Measurements from ENCODE around the gene PSMB3.
"Not testable (repeated sequence)": the region's sequence is repeated elsewhere in the genome, so short reads cannot be mapped to it uniquely, and the experiment has no call there.

The PSMB3 gene

DNA sequence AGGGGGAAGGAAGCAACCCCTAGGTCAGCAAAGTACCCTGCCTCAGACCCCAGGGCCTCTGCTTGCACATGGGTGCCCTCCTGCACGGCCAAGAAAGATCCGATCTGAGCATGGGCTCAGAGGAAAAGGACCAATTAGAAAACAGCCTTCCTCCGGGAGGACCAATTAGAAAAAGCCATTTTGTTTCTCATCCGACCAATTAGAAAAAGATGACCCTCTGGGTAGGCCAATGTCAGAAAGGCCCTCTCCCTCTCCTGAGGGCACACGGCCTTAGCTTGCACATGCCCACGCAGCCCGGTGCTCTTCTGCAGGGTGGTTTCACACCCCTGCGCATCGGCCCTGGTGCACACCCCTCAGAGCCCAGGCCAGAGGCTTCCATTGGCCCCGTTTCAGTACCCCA, 27.5 kb upstream of the PSMB3 start:
- TF ChIP-seq, protein P1, sequence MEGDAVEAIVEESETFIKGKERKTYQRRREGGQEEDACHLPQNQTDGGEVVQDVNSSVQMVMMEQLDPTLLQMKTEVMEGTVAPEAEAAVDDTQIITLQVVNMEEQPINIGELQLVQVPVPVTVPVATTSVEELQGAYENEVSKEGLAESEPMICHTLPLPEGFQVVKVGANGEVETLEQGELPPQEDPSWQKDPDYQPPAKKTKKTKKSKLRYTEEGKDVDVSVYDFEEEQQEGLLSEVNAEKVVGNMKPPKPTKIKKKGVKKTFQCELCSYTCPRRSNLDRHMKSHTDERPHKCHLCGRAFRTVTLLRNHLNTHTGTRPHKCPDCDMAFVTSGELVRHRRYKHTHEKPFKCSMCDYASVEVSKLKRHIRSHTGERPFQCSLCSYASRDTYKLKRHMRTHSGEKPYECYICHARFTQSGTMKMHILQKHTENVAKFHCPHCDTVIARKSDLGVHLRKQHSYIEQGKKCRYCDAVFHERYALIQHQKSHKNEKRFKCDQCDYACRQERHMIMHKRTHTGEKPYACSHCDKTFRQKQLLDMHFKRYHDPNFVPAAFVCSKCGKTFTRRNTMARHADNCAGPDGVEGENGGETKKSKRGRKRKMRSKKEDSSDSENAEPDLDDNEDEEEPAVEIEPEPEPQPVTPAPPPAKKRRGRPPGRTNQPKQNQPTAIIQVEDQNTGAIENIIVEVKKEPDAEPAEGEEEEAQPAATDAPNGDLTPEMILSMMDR (IDR thresholded peaks at IDR 0.05; ENCODE audit: insufficient read depth, low read depth, low read length, missing control alignments) = no peak
- H3K4me3 ChIP-seq (ENCODE audit: low read depth, low read length) = no peak overlapping the region
- no peak for DNase-seq (ENCODE audit: low read depth)

GRCh38 chr17:38726145-38726544, 26.4 kb upstream of the PSMB3 start:
- not testable (repeated sequence) for H3K4me3 ChIP-seq (ENCODE audit: low read depth, low read length); DNase-seq (ENCODE audit: low read depth)

GRCh38 chr17:38727736-38728135, 24.8 kb upstream of the PSMB3 start:
- DNase-seq (ENCODE audit: low read depth) = peak; percentile 39
- no peak overlapping the region for H3K4me3 ChIP-seq (ENCODE audit: low read depth, low read length)
- TF ChIP-seq, protein P1 (IDR thresholded peaks at IDR 0.05; ENCODE audit: insufficient read depth, low read depth, low read length, missing control alignments) = no peak

- no peak overlapping the region for H3K4me3 ChIP-seq (ENCODE audit: low read depth, low read length)
- DNase-seq (ENCODE audit: low read depth) = peak; percentile 83
- TF ChIP-seq, protein P1 (IDR thresholded peaks at IDR 0.05; ENCODE audit: insufficient read depth, low read depth, low read length, missing control alignments) = no peak
These were observed 24.2 kb upstream of the PSMB3 start for GRCh38 chr17:38728290-38728831.

GRCh38 chr17:38729368-38729885, 23.1 kb upstream of the PSMB3 start:
- TF ChIP-seq, protein P1 (IDR thresholded peaks at IDR 0.05; ENCODE audit: insufficient read depth, low read depth, low read length, missing control alignments) = no peak
- H3K4me3 ChIP-seq (ENCODE audit: low read depth, low read length) = peak overlapping the region; percentile 56
- DNase-seq (ENCODE audit: low read depth) = no peak

- TF ChIP-seq, protein P1 (IDR thresholded peaks at IDR 0.05; ENCODE audit: insufficient read depth, low read depth, low read length, missing control alignments) = peak; percentile 73
- peak within 1 kb of the TSS; percentile 71 for H3K4me3 ChIP-seq (ENCODE audit: low read depth, low read length)
- DNase-seq (ENCODE audit: low read depth) = peak; percentile 95
These were observed 22.5 kb upstream of the PSMB3 start, which contains the start of gene CISD3 for GRCh38 chr17:38729886-38730525. TSS of gene CISD3 (plus strand) at chr17:38730341. CDS start at chr17:38730359, 18 bp downstream.

DNA sequence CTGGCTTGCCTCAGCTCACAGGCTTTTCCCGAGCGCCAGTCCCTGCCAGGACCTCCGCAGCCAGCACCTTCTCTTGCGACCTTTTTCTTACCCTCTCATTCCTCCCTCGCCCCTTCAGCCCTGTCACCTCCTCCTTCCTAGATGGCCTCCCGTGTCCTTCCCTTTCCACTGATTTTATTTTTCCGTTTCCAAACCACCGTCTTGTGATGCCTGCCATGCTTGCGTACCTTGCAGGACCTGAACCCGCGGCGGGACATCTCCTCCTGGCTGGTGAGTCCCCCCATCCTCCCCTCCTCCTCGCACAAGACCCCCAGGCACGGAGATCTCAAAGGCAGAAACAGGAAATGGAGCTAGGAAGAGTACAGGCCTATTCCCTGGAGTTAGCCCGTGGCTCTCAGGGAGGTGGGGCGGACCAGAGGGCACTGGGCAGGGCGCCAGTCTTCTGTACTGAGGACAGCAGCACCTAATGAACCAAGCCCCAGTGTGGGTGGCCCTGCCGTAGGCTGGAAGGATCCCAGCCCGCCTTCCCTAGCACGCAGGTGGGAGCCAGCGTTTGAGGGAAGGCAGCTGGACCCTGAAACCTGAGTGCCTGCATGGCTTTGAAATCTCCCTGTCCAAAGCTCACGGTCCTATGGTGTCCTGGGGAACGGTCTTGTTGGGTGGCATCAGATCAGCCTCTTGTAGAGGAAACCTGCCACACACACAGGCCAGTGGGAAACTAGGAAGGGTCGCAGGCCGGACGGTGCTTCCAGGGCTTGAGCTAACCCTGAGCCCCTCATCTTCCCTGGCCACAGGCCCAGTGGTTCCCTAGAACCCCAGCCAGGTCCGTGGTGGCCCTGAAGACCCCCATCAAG, 21.8 kb upstream of the PSMB3 start:
- TF ChIP-seq, protein P1 (IDR thresholded peaks at IDR 0.05; ENCODE audit: insufficient read depth, low read depth, low read length, missing control alignments) = no peak
- peak; percentile 41 for DNase-seq (ENCODE audit: low read depth)
- peak overlapping the region; percentile 71 for H3K4me3 ChIP-seq (ENCODE audit: low read depth, low read length)
